Measurements from ENCODE around the gene F2RL2. TPM values are rescaled to one million over a fixed set of nuclear protein-coding genes. Genes with fewer than 3 reads are reported as not detected.

F2RL2 gene
- total and polyA plus RNA-seq, 10 of the 15 experiments (the other 5 are each of a cell fraction or from before 2014, with no cell fraction given) = 0.03 to 0.24 (median 0.08) TPM; not detected in 5

DNA sequence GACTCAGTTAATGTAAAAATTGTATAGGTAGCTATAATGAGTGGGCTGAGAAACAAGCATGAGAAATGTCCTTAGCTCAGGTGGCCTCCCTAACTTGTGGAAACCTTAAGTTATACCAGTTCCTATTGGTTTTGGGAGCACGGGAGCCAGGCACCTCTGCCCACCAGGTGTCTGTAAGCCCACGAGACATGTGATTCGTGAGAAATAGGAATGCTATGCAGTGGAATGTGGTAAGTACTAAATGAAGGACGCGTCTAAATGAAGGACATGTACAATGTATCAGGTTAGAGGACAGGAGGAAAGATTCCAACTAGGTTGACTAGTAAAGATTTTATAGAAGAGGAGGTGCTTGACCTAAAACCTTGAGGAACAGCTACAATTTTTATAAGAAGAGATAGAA is 46.0 kb upstream of the F2RL2 start (continued):
- TF ChIP-seq KLF5 (IDR thresholded peaks at IDR 0.05; ENCODE audit: partially characterized antibody) (no peak), RAD51 (IDR thresholded peaks at IDR 0.05) (no peak), SUPT20H (IDR thresholded peaks at IDR 0.05; ENCODE audit: borderline replicate concordance, control insufficient read depth, low read depth, low read length) (no peak), MXI1 (IDR thresholded peaks at IDR 0.05; ENCODE audit: low read depth, low read length) (no peak), ELK1 (IDR thresholded peaks at IDR 0.05; ENCODE audit: low read depth, low read length) (no peak)

DNA sequence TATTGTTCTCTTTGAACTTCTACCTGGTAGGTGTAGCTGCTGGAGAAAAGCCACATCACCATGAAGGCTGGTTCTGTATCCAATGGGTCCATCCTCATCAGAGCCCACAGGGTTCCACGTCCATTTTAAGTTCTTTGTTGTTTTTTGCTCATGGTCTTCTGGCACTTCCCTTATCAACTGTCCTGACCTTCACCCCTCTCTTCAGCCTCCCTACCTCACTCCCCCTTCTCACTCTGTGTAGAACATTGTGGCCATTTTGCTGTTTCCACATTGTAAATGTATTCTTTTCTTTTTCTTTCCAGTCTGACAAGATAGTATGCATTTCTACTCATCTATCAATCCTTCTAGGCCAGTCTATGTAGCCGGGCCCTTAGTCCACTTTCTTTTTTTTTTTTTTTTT is 44.3 kb upstream of the F2RL2 start:
- FAIRE-seq (no peak), DNase-seq (ENCODE audit: low read depth, low spot score) (no peak), ATAC-seq (no peak)
- no peaks in the 10 kb centered on the region for H3K79me2 ChIP-seq (ENCODE audit: control insufficient read depth, insufficient read depth, low read length)
- ChIA-PET CTCF (no interaction called here), POLR2A (no interaction called here), SMC1A (ENCODE audit: uncharacterized antibody, unreplicated experiment) (interaction anchor here (1.1 to 2.5 kb wide), 6 partner anchors 9 to 107 kb away, joined by 3 to 8 read pairs (median 4); no protein-coding TSS in a partner anchor), RAD21 (ENCODE audit: unreplicated experiment) (interaction anchor here (0.6 kb wide), 1 partner anchor 396 kb away, joined by 3 read pairs; no protein-coding TSS in a partner anchor)
- H3K36me3 ChIP-seq (ENCODE audit: control insufficient read depth in 2 of 2, insufficient read depth in 2 of 2, low read length in 1 of 2) = peaks cover 0 to 2% of the 10 kb centered on the region in 2 experiments; a peak in 1 of 4 replicates
- no peak overlapping the region for H3K4me3 ChIP-seq
- H2AFZ ChIP-seq (ENCODE audit: control insufficient read depth, low read depth, low read length) = no peak overlapping the region
- intact Hi-C loops (cut with micrococcal nuclease; ENCODE audit: unreplicated experiment) = loop anchor here (10.0 kb wide), 1 partner anchor 1303 kb away; no protein-coding TSS in a partner anchor
- no peaks in the 10 kb centered on the region for H3K4me1 ChIP-seq (ENCODE audit: control insufficient read depth, insufficient read depth, low read length)
- H3K27ac ChIP-seq (ENCODE audit: control insufficient read depth, insufficient read depth) = no peak overlapping the region
- H3K27me3 ChIP-seq (replicated peaks in 1 of 2; ENCODE audit: control insufficient read depth in 2 of 2, insufficient read depth in 2 of 2, low read length in 1 of 2) = no peaks in the 10 kb centered on the region
- in situ Hi-C loops (cut with MboI) = no loop called here
- H4K20me1 ChIP-seq (ENCODE audit: control insufficient read depth, insufficient read depth) = no peaks in the 10 kb centered on the region
- H3K9me3 ChIP-seq (replicated peaks; ENCODE audit: control insufficient read depth, insufficient read depth, low read length) = no peaks in the 10 kb centered on the region
- H3K4me2 ChIP-seq (ENCODE audit: control insufficient read depth, insufficient read depth) = no peak overlapping the region
- WGBS (ENCODE audit: insufficient coverage, insufficient replicate concordance, low lambda C conversion rate, missing lambda C conversion rate) = 38% methylated on average over 1 of the region's 2 CpGs
- no TSS peak for BruUV-seq (replicated peaks)
- no peak overlapping the region for H3K9ac ChIP-seq (ENCODE audit: control insufficient read depth, insufficient read depth, low read length)
- no peak for TF ChIP-seq ZNF24 (IDR thresholded peaks at IDR 0.05)
- TF ChIP-seq HDAC6 (IDR thresholded peaks at IDR 0.05; ENCODE audit: unreplicated experiment) = no peak
- TF ChIP-seq GABPA (IDR thresholded peaks at IDR 0.05; ENCODE audit: low read depth) = no peak
- TF ChIP-seq E4F1 (IDR thresholded peaks at IDR 0.05; ENCODE audit: borderline replicate concordance, partially characterized antibody) = no peak
- TF ChIP-seq NR2C2 (IDR thresholded peaks at IDR 0.05; ENCODE audit: borderline replicate concordance, control insufficient read depth, insufficient read length, low read depth) = no peak
- TF ChIP-seq, protein P1, sequence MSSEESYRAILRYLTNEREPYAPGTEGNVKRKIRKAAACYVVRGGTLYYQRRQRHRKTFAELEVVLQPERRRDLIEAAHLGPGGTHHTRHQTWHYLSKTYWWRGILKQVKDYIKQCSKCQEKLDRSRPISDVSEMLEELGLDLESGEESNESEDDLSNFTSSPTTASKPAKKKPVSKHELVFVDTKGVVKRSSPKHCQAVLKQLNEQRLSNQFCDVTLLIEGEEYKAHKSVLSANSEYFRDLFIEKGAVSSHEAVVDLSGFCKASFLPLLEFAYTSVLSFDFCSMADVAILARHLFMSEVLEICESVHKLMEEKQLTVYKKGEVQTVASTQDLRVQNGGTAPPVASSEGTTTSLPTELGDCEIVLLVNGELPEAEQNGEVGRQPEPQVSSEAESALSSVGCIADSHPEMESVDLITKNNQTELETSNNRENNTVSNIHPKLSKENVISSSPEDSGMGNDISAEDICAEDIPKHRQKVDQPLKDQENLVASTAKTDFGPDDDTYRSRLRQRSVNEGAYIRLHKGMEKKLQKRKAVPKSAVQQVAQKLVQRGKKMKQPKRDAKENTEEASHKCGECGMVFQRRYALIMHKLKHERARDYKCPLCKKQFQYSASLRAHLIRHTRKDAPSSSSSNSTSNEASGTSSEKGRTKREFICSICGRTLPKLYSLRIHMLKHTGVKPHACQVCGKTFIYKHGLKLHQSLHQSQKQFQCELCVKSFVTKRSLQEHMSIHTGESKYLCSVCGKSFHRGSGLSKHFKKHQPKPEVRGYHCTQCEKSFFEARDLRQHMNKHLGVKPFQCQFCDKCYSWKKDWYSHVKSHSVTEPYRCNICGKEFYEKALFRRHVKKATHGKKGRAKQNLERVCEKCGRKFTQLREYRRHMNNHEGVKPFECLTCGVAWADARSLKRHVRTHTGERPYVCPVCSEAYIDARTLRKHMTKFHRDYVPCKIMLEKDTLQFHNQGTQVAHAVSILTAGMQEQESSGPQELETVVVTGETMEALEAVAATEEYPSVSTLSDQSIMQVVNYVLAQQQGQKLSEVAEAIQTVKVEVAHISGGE (CRISPR knock-in tag; IDR thresholded peaks at IDR 0.05) = no peak
- TF ChIP-seq FOS (IDR thresholded peaks at IDR 0.05; ENCODE audit: borderline replicate concordance, extremely low read depth, insufficient read length) = no peak
- no peak for TF ChIP-seq YY1 (IDR thresholded peaks at IDR 0.05; ENCODE audit: low read depth, low read length)
- no peak for TF ChIP-seq POLR2AphosphoS5 (IDR thresholded peaks at IDR 0.05; ENCODE audit: low read length)
- TF ChIP-seq WRNIP1 (IDR thresholded peaks at IDR 0.05; ENCODE audit: borderline replicate concordance, low read depth, low read length) = no peak
- TF ChIP-seq JUND (IDR thresholded peaks at IDR 0.05; ENCODE audit: low read depth, low read length) = no peak
